Activated effector memory CD4-positive, alpha-beta T cell treated with anti-CD3 and anti-CD28 coated beads, Interleukin-2, amount 50 U/mL, for 16 hours (primary cell): ENCODE measurements around the gene ANKRD39.
"Not testable (repeated sequence)": the region's sequence is repeated elsewhere in the genome, so short reads cannot be mapped to it uniquely, and the experiment has no call there.

Source experiments
- DNase-seq: peaks from one replicate; pipeline ENCODE4 v3.0.0-alpha.2; 2020

ANKRD39 gene, protein sequence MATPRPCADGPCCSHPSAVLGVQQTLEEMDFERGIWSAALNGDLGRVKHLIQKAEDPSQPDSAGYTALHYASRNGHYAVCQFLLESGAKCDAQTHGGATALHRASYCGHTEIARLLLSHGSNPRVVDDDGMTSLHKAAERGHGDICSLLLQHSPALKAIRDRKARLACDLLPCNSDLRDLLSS

DNA sequence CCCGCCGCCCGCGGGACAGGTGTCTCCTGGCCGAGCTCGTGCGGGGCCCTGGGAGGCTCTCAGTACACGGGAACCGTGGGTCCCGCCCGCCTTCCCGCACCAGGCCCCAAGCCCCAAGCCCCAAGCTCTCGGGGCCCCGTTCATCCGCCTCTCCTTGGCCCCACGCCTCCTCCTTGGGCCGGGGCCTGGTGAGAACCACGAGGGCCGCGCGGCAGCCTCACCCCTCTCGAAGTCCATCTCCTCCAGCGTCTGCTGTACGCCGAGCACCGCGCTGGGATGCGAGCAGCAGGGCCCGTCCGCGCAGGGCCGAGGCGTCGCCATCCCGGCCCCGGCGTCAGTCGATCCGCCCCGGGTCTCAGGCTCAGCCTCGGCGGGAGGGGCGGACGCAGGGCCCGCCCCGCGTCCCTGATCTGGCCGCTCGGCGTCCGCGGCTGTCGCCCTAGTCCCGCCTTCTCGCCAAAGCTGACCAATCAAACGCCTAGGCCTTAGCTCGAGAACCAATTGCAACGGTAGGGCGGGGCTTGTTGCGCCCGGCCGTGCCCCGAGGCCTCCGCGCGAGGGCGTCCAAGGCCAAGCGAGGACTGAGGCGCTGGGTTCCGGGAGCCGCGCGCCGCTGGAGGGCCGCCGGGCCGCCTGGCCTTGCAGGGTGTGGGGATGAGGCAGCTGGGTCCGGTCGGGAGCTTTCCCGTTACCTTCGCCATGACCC, at the start of gene ANKRD39:
ANKRD39 (minus strand) TSS at position 350 of the 706 bp plus-strand sequence; CDS start at position 321, 29 bp downstream.
- peak; percentile 99 for DNase-seq

DNA sequence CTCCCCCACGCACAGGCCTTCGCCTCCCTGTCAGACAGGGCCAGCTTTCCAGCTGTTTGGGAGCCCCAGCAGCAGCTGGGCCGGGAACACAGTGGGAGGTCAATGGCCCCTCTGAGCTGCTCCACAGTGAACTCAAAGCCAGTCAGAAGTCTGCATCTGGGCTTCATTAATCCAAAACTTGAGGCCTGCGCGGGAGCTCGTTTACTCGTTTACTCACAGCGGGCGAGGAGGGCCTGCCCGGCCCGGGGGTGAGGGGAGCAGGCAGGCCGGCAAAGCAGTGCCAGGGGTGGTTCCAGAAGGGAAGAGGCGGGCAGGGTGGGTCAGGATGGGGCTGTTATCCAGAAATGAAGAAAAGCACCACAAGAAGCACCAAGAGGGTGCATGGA, 48.9 kb upstream of the ANKRD39 start:
- DNase-seq, result no peak

DNA sequence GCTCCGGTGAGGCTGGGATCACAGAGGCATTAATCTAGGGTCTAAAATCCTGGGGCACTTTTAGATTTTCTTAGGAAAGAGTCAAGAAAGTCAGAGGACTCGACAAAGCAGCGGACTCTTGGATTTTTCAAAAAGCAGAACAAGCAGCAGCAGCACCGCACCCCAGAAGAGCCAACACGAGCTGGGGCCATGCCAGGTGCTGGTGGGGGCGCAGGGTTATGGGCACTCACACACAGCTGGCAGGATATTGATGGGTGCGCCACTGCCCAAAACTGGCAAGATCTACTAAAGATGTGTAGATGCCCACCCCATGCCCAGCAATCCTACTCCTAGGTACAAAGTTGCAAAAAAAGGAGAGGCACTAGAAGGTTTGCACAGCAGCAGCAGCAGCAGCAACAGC, 46.0 kb upstream of the ANKRD39 start:
- DNase-seq, result no peak

DNA sequence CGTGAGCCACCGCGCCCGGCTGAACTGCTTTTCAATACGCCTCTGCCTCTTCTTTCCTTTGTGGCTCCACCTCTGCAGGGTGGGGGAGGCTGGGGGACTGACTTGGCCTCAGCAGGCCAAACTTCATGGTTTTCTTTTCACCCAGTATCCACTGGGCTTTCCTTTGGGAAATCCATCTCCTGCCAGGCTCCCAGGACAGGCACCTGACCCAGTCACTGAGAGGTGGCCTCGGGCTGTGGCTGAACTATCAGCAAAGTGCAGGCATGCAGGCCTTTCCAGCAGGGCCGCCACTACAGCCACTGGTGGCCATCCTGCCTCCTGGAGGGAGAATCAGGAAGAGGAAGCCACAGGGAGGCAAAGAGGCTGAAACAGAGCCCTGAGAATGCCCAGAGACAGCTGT, 45.5 kb upstream of the ANKRD39 start:
- no peak for DNase-seq

DNA sequence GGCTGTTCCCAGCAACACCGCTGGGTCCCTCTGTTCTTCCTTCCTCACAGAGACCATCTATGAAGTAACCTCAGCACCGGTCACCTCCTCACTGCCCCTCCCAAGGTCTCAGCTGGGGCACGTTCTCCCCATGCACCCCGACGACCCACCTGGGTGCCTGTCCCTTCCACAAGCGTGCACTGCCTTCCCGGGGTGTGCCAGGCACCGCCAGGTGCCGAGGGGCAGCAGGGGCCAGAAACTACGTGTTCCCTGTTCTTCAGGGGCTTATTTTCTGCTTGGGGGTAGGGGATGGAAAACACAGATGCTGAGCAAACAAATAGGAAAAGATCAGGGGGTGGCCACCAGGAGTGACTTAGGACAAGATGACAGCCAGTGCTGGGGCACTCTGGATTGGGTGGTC, 42.4 kb upstream of the ANKRD39 start:
- DNase-seq, result no peak

DNA sequence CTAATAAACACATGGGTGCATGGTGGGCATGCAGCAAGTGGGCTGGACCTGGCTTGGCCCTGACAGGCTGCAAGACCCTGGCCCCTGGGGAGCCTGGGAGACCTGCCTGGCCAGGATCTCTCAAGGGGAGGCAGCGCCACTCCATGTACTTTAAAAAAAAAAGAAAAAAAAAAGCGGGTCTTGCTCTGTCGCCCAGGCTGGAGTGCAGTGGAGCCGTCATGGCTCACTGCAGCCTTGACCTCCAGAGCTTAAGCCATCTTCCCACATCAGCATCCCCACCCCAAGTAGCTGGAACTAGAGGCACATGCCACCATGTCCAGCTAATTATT, 41.6 kb upstream of the ANKRD39 start:
- no peak for DNase-seq

DNA sequence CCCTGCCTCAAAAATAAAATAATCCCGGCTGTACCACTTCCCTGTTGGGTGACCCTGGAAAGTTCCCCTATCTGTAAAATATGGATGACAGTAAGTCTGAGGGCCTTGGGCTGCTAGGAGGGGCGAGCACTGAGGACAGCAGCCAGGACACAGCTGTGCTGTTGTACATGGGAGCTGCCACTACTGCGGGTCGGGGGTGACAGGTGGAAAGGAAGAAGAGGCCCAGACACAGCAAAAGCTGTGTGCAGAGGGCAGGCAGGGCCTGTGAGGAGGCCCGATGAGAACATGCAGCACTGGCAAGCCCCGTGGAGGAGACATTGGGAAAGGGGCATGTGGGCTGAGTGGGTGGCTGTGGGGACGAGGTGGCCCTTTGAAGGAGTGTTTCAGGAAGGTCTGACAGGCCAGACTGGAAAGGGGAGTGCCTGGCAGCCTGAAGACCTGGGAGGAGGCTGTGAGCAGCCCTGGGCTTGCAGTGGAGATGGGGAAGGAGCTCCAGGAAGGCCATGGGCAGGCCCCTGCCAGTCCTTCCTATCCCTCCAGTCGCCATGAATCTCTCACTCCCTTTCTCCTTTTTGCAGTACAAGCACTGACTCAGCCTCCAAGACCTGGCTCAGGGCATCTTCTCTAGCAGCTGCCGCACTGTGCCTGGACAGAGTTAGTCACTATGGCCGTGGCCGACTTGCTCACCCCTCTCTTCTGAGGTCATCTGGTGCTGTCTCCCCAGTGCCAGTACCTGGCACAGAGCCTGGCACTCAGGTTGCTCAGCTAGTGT, 41.0 kb upstream of the ANKRD39 start:
- DNase-seq, result no peak

DNA sequence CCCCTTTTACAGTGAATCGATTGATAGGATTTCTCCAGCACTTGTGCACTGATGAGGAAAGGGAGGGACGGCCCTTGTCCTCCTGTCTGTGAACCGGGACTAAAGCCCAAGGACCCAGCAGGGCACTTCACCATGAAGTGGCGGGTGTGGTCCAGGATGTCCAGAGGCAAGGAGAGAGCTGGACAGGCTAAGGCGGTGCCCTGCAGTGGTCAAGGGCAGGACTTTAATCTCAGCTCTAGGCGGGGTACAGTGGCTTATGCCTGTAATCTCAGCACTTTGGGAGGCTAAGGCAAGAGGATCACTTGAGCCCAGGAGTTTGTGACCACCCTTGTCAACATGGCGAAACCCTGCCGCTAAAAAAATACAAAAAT, 40.3 kb upstream of the ANKRD39 start:
- no peak for DNase-seq

DNA sequence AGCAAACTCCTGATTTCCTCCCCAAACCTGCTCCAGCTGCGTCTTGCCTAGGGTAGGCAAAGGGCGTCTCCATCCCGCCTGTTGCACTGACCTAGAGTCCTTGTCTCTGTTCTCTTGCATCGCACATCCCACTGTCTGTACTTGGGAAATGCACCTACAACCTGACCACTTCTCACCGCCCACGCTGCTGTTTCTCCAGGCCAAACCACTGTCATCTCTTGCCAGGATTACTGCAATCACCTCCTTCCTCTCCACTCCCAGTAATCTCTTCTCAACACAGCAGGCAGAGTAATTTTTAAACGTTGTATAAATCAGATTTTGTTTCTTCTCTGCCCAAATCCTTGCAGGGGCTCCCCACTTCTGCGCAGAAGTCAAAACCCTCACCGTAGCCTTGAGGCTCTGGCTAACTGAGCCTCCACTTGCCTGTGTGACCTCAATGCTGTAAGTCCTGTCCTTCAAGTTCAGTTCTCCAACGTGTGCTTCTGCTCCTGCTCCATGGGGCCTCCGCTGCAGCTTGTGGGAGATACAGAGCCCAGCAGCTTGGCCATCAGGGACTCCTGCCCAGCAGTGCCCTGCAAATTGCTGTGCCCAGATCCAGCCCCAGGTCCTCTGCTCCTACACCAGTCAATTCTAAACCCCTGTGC, 39.8 kb upstream of the ANKRD39 start:
- DNase-seq, result no peak

DNA sequence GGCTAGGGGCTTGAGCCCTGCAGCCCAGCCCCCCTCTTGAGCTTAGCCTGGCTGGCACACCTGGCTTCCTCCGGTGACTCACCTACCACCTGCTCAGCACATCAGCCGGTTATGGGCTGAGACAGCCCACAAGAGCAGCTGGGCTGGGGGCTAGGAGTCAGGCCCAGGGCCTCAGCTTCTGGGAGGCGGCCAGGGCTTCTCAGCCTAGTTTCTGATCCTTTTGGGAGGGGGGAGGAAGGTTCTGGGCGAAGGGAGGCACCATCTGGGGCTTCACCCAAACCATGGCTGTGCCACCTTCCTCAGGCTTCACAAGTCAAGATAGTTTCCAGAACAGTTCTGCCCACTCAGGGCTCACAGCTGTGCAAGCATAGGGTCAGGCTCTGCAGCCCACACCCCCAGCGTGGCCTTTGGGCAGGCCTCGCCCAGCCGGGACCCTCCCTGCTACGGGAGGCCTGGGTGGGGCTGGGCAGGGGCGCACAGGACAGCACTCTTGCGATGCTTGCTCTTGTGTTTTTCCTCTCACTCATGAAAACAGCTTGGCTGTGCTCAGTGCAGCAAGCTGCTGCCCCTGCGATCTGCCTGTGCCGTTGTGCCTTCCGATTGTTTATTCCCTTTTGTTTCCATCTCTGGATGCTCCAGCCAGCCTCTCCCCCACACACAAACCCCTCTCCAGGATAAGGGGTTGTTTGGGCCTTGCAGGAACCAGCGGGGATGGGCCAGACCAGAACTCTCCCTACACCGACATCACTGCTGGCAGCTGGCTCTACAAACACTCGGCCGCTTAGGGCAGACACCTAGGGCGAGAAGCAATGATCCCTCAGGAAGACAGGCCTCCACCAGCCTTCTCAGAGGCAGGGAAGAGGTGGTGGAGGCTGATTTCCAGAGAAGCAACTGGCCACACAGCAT, 38.2 kb upstream of the ANKRD39 start:
- no peak for DNase-seq

DNA sequence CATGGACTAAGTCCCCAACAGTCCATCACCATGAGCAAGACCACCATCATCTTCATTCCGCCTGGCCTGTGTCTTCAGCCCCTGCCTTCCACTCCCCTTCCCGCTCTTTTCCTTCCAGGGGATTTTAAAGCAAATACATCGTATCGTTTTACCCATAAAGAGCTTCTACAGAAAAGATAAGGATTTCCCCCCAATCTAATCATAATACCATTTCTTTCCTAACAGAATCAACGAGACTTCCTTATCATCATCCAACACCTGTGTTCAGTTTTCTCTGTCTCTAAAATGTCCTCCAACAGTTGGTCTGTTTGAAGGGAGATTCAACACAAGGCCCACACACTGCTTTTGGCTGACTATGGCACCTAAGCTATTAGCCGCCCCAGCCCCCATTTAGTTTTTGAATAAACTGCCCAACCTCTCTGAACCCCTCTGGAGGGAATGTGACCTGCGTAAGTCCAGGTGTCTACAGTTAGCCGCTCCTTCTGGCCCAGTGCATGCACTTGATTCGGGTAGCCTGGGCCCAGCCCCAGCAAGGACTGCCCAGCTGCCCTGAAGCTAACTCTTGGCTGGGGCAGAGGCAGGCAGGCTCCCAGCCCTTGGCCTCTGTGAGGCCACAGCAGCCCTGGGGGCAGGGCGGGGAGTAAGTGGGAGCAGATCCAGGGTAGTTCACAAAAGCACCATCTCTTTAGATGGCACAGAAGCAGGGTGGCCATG, 37.4 kb upstream of the ANKRD39 start:
- DNase-seq, result no peak

DNA sequence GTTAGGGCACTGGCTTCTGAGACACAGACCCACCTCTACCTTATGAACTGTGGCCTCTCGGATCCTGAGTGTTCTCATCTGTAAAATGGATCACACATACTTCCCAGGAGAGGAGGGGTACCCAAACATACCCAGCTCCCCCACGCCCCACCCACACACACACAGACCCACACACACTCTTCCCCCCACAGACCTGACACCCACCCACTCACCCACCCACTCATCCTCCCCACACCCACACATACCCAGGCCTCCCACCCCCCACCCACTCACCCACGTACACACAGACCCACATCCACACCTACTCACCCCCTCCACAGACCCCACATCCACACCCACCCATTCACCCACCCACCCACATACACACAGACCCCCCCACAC, 36.3 kb upstream of the ANKRD39 start:
- DNase-seq, result no peak

DNA sequence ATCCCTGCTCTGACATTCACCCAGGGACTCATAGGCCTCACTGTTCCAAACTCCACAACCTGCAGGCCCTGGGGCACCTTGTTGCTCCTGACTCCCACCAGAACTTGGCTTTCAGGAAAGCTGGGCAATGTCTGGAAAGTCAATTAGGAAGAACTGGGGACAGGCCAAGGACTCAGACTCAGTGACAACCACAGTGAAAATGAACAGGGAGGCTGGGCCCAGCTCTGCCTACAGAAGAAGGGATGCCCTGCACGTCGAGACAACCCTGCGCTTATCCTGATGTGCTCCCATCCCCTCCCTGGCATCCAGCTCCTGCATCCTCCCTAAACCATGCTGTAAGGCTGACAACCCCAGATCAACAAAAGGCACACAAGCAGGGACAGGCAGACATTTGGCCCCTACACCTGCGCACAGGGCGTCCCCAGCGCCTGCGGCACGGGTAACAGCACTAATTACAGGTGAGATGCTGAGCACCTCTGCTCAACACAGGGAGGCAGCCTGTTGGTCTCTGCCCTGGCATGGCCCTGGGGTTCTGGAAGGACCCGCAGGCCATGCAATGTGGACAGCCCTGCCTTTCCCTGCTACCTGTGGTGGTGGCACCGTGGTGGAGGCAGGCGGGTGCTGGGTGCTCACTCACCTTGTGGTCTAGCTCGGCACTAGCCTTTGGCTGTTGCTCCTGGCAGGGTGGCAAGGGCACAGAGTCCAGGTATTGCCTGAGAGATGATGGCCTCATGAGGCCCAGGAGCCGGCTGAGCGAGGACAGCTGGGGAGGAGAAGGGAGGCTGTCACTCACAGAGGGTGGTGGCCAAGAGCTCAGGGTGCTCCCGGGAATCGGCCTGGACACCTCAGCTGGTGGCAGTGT, 35.7 kb upstream of the ANKRD39 start:
- DNase-seq, result no peak

DNA sequence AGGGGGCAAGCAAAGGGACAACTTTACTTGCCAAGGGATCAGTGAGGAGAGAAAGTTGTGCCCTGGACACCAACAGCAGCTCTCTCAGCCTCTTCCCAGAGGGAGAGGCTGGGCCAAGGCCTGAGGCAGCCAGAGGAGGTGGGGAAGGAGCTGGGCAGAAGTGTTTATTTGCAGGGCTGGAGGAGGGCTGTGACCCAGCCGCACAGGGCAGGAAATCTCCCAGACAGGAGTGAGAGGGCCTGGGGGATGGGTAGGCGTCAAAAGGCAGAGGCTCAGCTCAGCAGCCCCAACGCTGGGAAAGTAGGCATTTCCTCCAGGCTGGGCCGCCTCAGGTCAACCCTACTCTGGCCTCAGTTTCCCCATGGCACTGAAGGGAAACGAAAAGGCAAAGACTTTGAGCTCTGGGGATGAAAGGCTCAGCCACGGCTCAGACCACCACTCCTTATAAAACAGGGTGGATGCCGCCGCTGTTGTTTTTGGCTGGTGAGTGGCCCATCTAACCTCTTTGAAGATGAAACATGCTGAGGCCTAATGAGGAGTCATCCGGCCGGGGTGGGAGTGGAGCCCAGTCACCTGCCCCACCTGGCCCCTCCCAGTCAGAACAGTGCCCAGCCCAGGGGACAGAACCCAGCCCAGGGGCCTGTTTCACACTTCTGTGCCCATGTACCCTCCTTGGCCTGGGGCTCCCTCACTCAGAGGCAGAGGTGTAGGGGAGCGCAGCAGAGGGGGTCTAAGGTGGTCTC, 33.9 kb upstream of the ANKRD39 start:
- DNase-seq, result no peak

DNA sequence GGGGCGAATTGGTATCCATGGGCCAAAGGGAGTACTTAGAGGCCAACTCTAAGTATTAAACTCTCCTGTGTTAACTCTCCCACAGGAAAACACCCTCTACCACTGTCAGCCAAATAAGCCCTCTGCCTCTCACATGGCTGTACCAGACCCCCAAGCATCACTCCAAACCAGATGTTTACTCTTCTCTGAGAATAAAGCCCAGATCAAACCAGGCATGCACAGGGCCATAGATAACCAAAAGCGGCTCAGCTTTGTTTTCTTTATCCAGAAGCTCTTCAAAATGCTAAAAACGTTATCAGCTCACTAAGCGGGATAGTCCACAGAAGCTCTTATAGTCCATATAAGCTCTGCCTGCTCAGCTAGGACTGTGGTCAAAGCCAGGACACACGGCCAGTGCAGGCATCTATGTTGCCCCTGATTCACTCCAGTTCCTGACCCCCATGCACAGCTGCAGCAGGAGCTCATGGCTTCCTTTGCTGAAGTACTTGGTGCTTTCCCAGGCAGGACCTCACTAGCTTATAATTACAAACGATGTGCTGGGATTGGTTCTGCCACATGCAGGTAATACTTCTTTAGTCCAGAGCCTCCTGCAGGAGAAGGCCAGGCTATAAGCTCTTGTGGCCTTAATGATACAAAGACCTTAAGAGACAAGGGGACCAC, 33.0 kb upstream of the ANKRD39 start:
- DNase-seq, result no peak

DNA sequence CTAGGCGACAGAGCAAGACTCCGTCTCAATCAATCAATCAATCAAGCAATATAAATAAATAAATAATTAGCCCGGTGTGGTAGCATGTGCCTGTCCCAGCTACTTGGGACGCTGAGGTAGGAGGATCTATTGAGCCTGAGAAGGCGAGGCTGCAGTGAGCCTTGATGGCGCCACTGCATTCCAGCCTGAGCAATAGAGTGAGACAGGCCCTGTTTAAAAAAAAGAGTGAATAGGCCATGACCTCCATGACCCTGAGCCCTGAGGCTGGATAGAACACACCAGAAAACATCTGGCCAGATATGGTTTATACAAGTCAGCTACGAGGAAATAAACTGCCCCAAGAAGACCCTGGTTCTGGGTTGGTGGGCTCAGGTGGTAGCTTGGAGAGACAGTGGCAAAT, 32.4 kb upstream of the ANKRD39 start:
- no peak for DNase-seq

DNA sequence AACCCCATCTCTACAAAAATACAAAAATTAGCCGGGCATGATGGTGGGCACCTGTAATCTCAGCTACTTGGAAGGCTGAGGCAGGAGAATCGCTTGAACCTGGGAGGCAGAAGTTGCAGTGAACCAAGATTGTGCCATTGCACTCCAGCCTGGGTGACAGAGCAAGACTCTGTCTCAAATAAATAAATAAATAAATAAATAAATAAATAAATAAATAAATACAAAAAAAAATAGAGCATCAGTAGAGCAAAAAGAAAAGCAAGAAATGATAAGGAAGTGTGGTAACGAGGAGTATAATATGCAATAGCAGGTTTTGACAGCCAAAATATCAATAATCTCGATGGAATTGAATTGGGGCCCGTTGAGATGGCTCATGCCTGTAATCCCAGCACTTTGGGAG, 31.7 kb upstream of the ANKRD39 start:
- DNase-seq, result not testable (repeated sequence)

DNA sequence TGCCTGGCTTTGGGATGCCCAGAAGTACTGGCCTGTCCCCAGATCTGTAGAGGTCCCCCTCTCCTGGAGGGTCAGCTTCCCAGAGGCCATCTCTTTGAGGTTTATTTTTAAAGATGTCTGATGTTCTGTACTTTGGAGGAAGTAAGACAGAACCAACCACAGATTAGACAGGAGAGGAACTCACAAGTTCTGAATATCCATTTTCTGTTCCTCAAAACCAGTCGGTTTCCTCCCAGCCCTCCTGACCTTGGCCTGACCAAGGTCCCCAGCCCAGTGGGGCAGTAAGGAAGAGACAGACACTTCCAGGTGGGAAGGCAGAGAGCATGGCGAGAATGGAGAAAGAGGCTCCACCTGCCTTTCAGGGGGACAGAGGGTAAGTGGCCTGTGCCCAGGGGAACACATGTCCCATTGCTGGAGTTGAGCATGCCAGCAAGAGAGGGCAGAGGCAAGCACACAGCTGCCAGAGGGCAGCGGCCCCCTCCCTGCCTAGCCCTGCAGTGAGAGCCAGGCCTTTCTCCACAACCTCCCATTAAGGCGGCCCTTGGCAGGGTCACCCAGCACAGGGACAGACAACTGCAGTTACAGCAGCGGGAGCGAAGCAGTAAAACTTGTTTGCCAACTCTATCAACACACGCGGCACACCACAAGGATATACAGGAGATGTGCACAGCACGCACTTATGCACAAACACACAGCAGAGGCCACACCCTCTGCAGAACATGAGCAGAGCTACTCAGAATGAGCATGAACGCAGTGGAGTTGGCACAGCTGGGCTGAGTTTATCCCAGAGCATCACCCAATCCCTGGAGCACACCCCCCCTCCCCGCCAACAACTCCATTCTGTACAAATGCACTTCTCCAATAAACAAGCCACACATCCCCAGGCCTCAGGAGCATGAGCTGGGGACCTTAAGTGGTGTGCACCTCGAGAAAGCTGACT, 30.5 kb upstream of the ANKRD39 start:
- DNase-seq, result no peak
